HL-60 (cell line): ENCODE data around the gene KRTAP19-3.

Experiments used
- DNase-seq, 2 experiments: peaks; one replicate each; pipeline ENCODE4 v3.0.0-alpha.2; 2010 to 2020; ENCODE audit warnings: low read depth in 1 of 2, low spot score in 1 of 2
- H3K27ac ChIP-seq: fragments of 250-450 bp; sonication (Bioruptor Pico); replicated peaks from 2 replicates; pipeline ENCODE4 v1.5.1; 2020; ENCODE audit warnings: mild to moderate bottlenecking, moderate library complexity
- H3K27me3 ChIP-seq: fragments of 250-450 bp; sonication (Bioruptor Pico); 2 replicates; pipeline ENCODE4 v1.5.1; 2021; ENCODE audit warnings: mild to moderate bottlenecking, moderate library complexity; ENCODE audit not compliant: insufficient read depth, poor library complexity, severe bottlenecking
- H3K4me3 ChIP-seq: replicated peaks from 2 replicates; pipeline ENCODE4 v1.5.1; 2011; ENCODE audit warnings: mild to moderate bottlenecking, control low read depth, low read length; ENCODE audit not compliant: insufficient read depth
- GABPA ChIP-seq: IDR thresholded peaks from 2 replicates; pipeline ENCODE4 v1.6.1; 2012; ENCODE audit warnings: low read depth
- POLR2AphosphoS5 ChIP-seq: IDR thresholded peaks from 2 replicates; pipeline ENCODE4 v1.6.1; 2012; ENCODE audit warnings: low read depth
- SPI1 ChIP-seq: IDR thresholded peaks from 2 replicates; pipeline ENCODE4 v1.6.1; 2012; ENCODE audit warnings: low read depth, mild to moderate bottlenecking, borderline replicate concordance
- TF ChIP-seq, protein P1 (sequence below): IDR thresholded peaks from one replicate; pipeline ENCODE4 v1.5.1; 2011; ENCODE audit warnings: low read length, control low read depth, inconsistent platforms; ENCODE audit not compliant: insufficient read depth
- TF ChIP-seq, protein P2 (sequence below): IDR thresholded peaks from 2 replicates; pipeline ENCODE4 v1.6.1; 2012; ENCODE audit warnings: low read depth; ENCODE audit not compliant: insufficient replicate concordance

KRTAP19-3 gene

DNA sequence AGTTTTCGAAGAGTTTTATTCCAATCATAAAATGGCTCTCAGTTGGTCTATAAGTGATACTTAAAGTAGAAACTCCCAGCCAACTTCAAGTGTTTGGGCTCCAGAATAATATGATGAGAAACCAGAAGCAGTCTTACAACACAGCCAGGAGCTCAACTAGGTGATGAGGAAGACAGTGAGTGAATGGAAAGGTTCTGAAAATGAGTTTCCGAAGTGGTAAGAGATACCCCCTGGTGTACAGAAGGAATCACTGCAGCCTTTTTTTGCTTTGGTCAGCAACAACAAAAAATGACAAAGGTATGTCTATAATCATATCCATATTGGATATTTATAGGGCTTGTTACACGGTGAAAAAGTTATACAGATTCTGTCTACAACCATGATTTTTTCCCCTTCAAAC is 28.1 kb downstream of the KRTAP19-3 start:
- DNase-seq, result no peak
- TF ChIP-seq, protein P1, sequence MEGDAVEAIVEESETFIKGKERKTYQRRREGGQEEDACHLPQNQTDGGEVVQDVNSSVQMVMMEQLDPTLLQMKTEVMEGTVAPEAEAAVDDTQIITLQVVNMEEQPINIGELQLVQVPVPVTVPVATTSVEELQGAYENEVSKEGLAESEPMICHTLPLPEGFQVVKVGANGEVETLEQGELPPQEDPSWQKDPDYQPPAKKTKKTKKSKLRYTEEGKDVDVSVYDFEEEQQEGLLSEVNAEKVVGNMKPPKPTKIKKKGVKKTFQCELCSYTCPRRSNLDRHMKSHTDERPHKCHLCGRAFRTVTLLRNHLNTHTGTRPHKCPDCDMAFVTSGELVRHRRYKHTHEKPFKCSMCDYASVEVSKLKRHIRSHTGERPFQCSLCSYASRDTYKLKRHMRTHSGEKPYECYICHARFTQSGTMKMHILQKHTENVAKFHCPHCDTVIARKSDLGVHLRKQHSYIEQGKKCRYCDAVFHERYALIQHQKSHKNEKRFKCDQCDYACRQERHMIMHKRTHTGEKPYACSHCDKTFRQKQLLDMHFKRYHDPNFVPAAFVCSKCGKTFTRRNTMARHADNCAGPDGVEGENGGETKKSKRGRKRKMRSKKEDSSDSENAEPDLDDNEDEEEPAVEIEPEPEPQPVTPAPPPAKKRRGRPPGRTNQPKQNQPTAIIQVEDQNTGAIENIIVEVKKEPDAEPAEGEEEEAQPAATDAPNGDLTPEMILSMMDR, result peak; percentile 10
- no peak for TF ChIP-seq POLR2AphosphoS5

DNA sequence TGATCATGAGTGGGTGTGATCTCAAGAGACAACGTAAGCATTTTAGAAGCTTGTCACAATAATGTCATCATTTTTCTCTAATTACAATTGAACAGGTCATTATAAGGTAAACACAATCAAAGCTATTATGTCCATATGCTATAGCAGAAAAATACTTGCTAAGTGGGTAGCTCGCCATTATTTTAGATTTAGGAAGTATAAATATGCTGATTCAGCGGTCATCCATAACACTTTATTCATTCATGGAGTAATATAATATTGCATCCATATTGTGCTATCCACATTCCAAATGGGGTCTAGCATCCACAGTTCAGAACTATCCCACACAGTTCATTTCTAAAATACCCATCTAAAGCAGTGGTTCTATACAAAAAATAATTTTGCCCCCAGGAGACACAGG is 43.3 kb downstream of the KRTAP19-3 start:
- no peak overlapping the region for H3K27ac ChIP-seq
- no peak for TF ChIP-seq SPI1
- TF ChIP-seq, protein P2, sequence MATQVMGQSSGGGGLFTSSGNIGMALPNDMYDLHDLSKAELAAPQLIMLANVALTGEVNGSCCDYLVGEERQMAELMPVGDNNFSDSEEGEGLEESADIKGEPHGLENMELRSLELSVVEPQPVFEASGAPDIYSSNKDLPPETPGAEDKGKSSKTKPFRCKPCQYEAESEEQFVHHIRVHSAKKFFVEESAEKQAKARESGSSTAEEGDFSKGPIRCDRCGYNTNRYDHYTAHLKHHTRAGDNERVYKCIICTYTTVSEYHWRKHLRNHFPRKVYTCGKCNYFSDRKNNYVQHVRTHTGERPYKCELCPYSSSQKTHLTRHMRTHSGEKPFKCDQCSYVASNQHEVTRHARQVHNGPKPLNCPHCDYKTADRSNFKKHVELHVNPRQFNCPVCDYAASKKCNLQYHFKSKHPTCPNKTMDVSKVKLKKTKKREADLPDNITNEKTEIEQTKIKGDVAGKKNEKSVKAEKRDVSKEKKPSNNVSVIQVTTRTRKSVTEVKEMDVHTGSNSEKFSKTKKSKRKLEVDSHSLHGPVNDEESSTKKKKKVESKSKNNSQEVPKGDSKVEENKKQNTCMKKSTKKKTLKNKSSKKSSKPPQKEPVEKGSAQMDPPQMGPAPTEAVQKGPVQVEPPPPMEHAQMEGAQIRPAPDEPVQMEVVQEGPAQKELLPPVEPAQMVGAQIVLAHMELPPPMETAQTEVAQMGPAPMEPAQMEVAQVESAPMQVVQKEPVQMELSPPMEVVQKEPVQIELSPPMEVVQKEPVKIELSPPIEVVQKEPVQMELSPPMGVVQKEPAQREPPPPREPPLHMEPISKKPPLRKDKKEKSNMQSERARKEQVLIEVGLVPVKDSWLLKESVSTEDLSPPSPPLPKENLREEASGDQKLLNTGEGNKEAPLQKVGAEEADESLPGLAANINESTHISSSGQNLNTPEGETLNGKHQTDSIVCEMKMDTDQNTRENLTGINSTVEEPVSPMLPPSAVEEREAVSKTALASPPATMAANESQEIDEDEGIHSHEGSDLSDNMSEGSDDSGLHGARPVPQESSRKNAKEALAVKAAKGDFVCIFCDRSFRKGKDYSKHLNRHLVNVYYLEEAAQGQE, result no peak
- TF ChIP-seq, protein P1, result no peak
- no peaks in the 10 kb centered on the region for H3K27me3 ChIP-seq
- DNase-seq, result no peak
- no peak overlapping the region for H3K4me3 ChIP-seq

More for the DNA sequence above, 28.1 kb downstream of the KRTAP19-3 start:
- Histone ChIP-seq H3K27ac (no peak overlapping the region), H3K4me3 (no peak overlapping the region), H3K27me3 (no peaks in the 10 kb centered on the region)

DNA sequence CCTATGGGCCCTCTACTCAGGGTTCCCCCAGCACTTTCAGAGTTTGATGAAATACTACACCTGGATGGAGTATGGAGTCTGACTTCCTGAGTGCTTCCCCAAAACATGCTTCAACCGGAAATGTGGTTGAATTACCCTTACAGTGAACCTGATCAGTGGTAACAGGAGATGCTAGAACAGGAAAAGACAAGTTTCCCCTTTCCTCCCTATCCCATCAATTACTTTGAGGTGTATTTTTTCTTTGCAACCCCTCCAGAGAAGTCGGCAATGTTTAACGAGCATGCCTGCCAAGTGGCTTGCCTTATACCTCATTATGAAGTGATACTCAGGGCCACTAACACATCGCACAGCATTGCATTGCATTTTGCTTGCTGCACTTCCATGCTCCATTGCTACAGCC is 44.8 kb downstream of the KRTAP19-3 start:
- no peak for DNase-seq
- Histone ChIP-seq H3K4me3 (no peak overlapping the region), H3K27ac (no peak overlapping the region), H3K27me3 (no peaks in the 10 kb centered on the region)
- TF ChIP-seq, protein P1, result no peak
- TF ChIP-seq POLR2AphosphoS5, result no peak
- TF ChIP-seq SPI1, result no peak
- no peak for TF ChIP-seq GABPA
- TF ChIP-seq, protein P2, result no peak

GRCh38 chr21:30444204-30444603 is 47.6 kb downstream of the KRTAP19-3 start:
- no peak overlapping the region for H3K4me3 ChIP-seq
- no peak for TF ChIP-seq POLR2AphosphoS5
- TF ChIP-seq, protein P2, result no peak
- no peak for TF ChIP-seq SPI1
- TF ChIP-seq GABPA, result no peak
- TF ChIP-seq, protein P1, result no peak
- no peak for DNase-seq
- no peaks in the 10 kb centered on the region for H3K27me3 ChIP-seq
- no peak overlapping the region for H3K27ac ChIP-seq
